Measurements from ENCODE around the gene G6PC2.
"Not testable (repeated sequence)": the region's sequence is repeated elsewhere in the genome, so short reads cannot be mapped to it uniquely, and the experiment has no call there.

GRCh38 chr2:168870369-168870768 is 30.7 kb upstream of the G6PC2 start:
- TF ChIP-seq TAF1 (conservative IDR thresholded peaks at IDR 0.05); REST (IDR thresholded peaks at IDR 0.05); CTCF (IDR thresholded peaks at IDR 0.05; ENCODE audit: low read depth, low read length, missing input control); RAD21 (IDR thresholded peaks at IDR 0.05); EGR1 (IDR thresholded peaks at IDR 0.05; ENCODE audit: low read depth in 2 of 2); SP1 (IDR thresholded peaks at IDR 0.05): not testable (repeated sequence)

Data from liver (tissue), 3 donors.